ENCODE results near the gene C11orf24. TPM values are rescaled to one million over a fixed set of nuclear protein-coding genes. Genes with fewer than 3 reads are reported as not detected.

C11orf24 gene
- total and polyA plus RNA-seq, 10 of the 15 experiments (the other 5 are each of a cell fraction or from before 2014, with no cell fraction given) = 4.3 to 104 (median 41.4) TPM

- RAD21 ChIA-PET (ENCODE audit: unreplicated experiment) = no interaction called here
- H3K36me3 ChIP-seq (ENCODE audit: control insufficient read depth in 2 of 2, insufficient read depth in 2 of 2, low read length in 1 of 2) = no peaks in the 10 kb centered on the region
Measured at GRCh38 chr11:68312117-68312779, 40.5 kb upstream of the C11orf24 start, which contains the start of gene LRP5. TSS of gene LRP5 (plus strand) at chr11:68312591. CDS start at chr11:68312715, 124 bp downstream.

More at GRCh38 chr11:68312117-68312779, 40.5 kb upstream of the C11orf24 start, which contains the start of gene LRP5:
- H2AFZ ChIP-seq (ENCODE audit: control insufficient read depth, low read depth, low read length) = peak within 1 kb of the TSS; percentile 8
- H3K27ac ChIP-seq (ENCODE audit: control insufficient read depth, insufficient read depth) = peak within 1 kb of the TSS; percentile 36
- H3K27me3 ChIP-seq (replicated peaks in 1 of 2; ENCODE audit: control insufficient read depth in 2 of 2, insufficient read depth in 2 of 2, low read length in 1 of 2) = no peaks in the 10 kb centered on the region
- WGBS (ENCODE audit: insufficient coverage, insufficient replicate concordance, low lambda C conversion rate, missing lambda C conversion rate) = 16% methylated on average over 17 of the region's 85 CpGs
- H3K4me3 ChIP-seq = peak within 1 kb of the TSS; percentile 92
- in situ Hi-C loops (cut with MboI) (no loop called here), intact Hi-C loops (cut with micrococcal nuclease; ENCODE audit: unreplicated experiment) (loop anchor here (2.0 to 5.0 kb wide), 2 partner anchors 59 to 70 kb away; no protein-coding TSS in a partner anchor)
- DNase-seq (ENCODE audit: low read depth, low spot score) = no peak
- ChIA-PET POLR2A (interaction anchor here (1.0 kb wide), 1 partner anchor 40 kb away, joined by 3 read pairs; the partner anchor contains the start of gene C11orf24), CTCF (no interaction called here), SMC1A (ENCODE audit: uncharacterized antibody, unreplicated experiment) (no interaction called here)
- no peak for FAIRE-seq
- TF ChIP-seq BMI1 (IDR thresholded peaks at IDR 0.05; ENCODE audit: borderline replicate concordance) (no peak), PRDM15 (CRISPR knock-in tag; IDR thresholded peaks at IDR 0.05) (no peak), POLR2A (IDR thresholded peaks at IDR 0.05; ENCODE audit: low read depth, low read length) (0 out of 2 replicates have a peak, but pooled peaks have one; percentile 27), YY1 (IDR thresholded peaks at IDR 0.05; ENCODE audit: low read depth, low read length) (0 out of 2 replicates have a peak, but pooled peaks have one; percentile 34), ZNF622 (IDR thresholded peaks at IDR 0.05) (no peak), SMC3 (IDR thresholded peaks at IDR 0.05; ENCODE audit: borderline replicate concordance, low read length) (no peak), NKRF (conservative IDR thresholded peaks at IDR 0.05) (0 out of 2 replicates have a peak, but pooled peaks have one; percentile 11)
- H3K4me1 ChIP-seq (ENCODE audit: control insufficient read depth, insufficient read depth, low read length) = peaks cover 6% of the 10 kb centered on the region
- peaks cover 40% of the 10 kb centered on the region for H3K79me2 ChIP-seq (ENCODE audit: control insufficient read depth, insufficient read depth, low read length)
- no TSS peak for BruUV-seq (replicated peaks)
- ATAC-seq = peak; percentile 52
- H3K9ac ChIP-seq (ENCODE audit: control insufficient read depth, insufficient read depth, low read length) = peak within 1 kb of the TSS; percentile 67
- H4K20me1 ChIP-seq (ENCODE audit: control insufficient read depth, insufficient read depth) = no peaks in the 10 kb centered on the region
- H3K4me2 ChIP-seq (ENCODE audit: control insufficient read depth, insufficient read depth) = peak within 1 kb of the TSS; percentile 89
- no peaks in the 10 kb centered on the region for H3K9me3 ChIP-seq (replicated peaks; ENCODE audit: control insufficient read depth, insufficient read depth, low read length)
